ENCODE data around the gene TNPO1.

GRCh38 chr5:72847989-72848473 is 31.6 kb downstream of the TNPO1 start:
- TF ChIP-seq JUNB (CRISPR knock-in tag; IDR thresholded peaks at IDR 0.05; ENCODE audit: borderline replicate concordance): peak; percentile 69; the same call in 1 of the 2 replicates
- no peak for TF ChIP-seq ZNF550 (CRISPR knock-in tag; IDR thresholded peaks at IDR 0.05; ENCODE audit: borderline replicate concordance)
- no peak for TF ChIP-seq CTCF (CRISPR knock-in tag; IDR thresholded peaks at IDR 0.05)
- no peak for TF ChIP-seq NCOR1 (IDR thresholded peaks at IDR 0.05; ENCODE audit: borderline replicate concordance, low read length)
- no peak for TF ChIP-seq POLR2AphosphoS2 (IDR thresholded peaks at IDR 0.05; ENCODE audit: low read depth, low read length)
- 0 out of 2 replicates have a peak, but pooled peaks have one; percentile 29 for TF ChIP-seq RNF2 (conservative IDR thresholded peaks at IDR 0.05; ENCODE audit: low read depth)
- no peak for TF ChIP-seq RAD51 (IDR thresholded peaks at IDR 0.05; ENCODE audit: borderline replicate concordance)
- TF ChIP-seq TCF7L2 (IDR thresholded peaks at IDR 0.05; ENCODE audit: low read depth, low read length): no peak
- no peak for TF ChIP-seq ZNF724P (CRISPR knock-in tag; IDR thresholded peaks at IDR 0.05; ENCODE audit: borderline replicate concordance)
- TF ChIP-seq REST (IDR thresholded peaks at IDR 0.05; ENCODE audit: borderline replicate concordance in 1 of 2, low read depth in 1 of 2, low read length in 2 of 2): peak in 1 of 2 experiments; percentile 60; a peak in 1 of 4 replicates
- no peak for TF ChIP-seq ZNF740 (CRISPR knock-in tag; IDR thresholded peaks at IDR 0.05)
- TF ChIP-seq ZNF318 (CRISPR knock-in tag; IDR thresholded peaks at IDR 0.05): no peak
- peak; percentile 54; the same call in 1 of the 2 replicates for TF ChIP-seq ZNF431 (CRISPR knock-in tag; IDR thresholded peaks at IDR 0.05; ENCODE audit: borderline replicate concordance, low read depth)
- TF ChIP-seq SRF (IDR thresholded peaks at IDR 0.05; ENCODE audit: low read depth, low read length): no peak
